GM19468 (cell line): ENCODE results near the gene DST.
"Not testable (repeated sequence)": the region's sequence is repeated elsewhere in the genome, so short reads cannot be mapped to it uniquely, and the experiment has no call there.

ENCODE experiments used
- ATAC-seq: cut with Tn5 transposase; IDR thresholded peaks from one replicate; pipeline ENCODE4 v1.9.1; 2021; ENCODE audit warnings: mild to moderate bottlenecking, moderate library complexity, moderate number of reproducible peaks; ENCODE audit not compliant: unreplicated experiment; ENCODE audit errors: extremely low read depth

DST gene

GRCh38 chr6:56664029-56664428, 21.3 kb upstream of the DST start:
- ATAC-seq = no peak

- ATAC-seq = no peak
These were observed 20.7 kb upstream of the DST start for GRCh38 chr6:56663344-56663743.

GRCh38 chr6:56661338-56661737, 18.6 kb upstream of the DST start:
- not testable (repeated sequence) for ATAC-seq

- no peak for ATAC-seq
These were observed 17.7 kb upstream of the DST start for GRCh38 chr6:56660381-56660730.

GRCh38 chr6:56659721-56660380, 17.2 kb upstream of the DST start:
- ATAC-seq = peak; percentile 92

GRCh38 chr6:56658326-56658725, 15.6 kb upstream of the DST start:
- no peak for ATAC-seq

GRCh38 chr6:56657354-56657753, 14.7 kb upstream of the DST start:
- no peak for ATAC-seq

GRCh38 chr6:56656466-56656865, 13.8 kb upstream of the DST start:
- ATAC-seq = no peak

GRCh38 chr6:56655996-56656395, 13.3 kb upstream of the DST start:
- no peak for ATAC-seq

- ATAC-seq = no peak
These were observed 12.6 kb upstream of the DST start for GRCh38 chr6:56655249-56655648.

- no peak for ATAC-seq
These were observed 10.3 kb upstream of the DST start for GRCh38 chr6:56652994-56653393.

GRCh38 chr6:56652231-56652630, 9.5 kb upstream of the DST start:
- no peak for ATAC-seq

- no peak for ATAC-seq
These were observed 7.5 kb upstream of the DST start for GRCh38 chr6:56650191-56650590.

- no peak for ATAC-seq
These were observed 7.1 kb upstream of the DST start for GRCh38 chr6:56649782-56650181.

- no peak for ATAC-seq
These were observed 6.5 kb upstream of the DST start for GRCh38 chr6:56649053-56649769.

- no peak for ATAC-seq
These were observed 4.6 kb upstream of the DST start for GRCh38 chr6:56647172-56647762.

GRCh38 chr6:56644366-56644765, 1.7 kb upstream of the DST start:
- no peak for ATAC-seq

GRCh38 chr6:56643379-56644089, 845 bp upstream of the DST start:
- ATAC-seq = no peak

GRCh38 chr6:56640374-56640773, 2.3 kb downstream of the DST start:
- no peak for ATAC-seq

GRCh38 chr6:56638760-56639159, 3.9 kb downstream of the DST start:
- ATAC-seq = no peak

- ATAC-seq = no peak
These were observed 5.0 kb downstream of the DST start for GRCh38 chr6:56637640-56638039.
